PFSK-1 (cell line): ENCODE measurements around the gene FASN.

ENCODE experiments used
- FOXP2 ChIP-seq: optimal IDR thresholded peaks from 2 replicates; pipeline ENCODE3; 2011; ENCODE audit warnings: borderline replicate concordance, control low read depth, inconsistent platforms; ENCODE audit not compliant: insufficient read depth; ENCODE audit errors: extremely low read length, extremely low read depth
- POLR2AphosphoS5 ChIP-seq: IDR thresholded peaks from 2 replicates; pipeline ENCODE4 v1.6.1; 2012; ENCODE audit warnings: low read depth, mild to moderate bottlenecking, control low read depth, low read length, moderate library complexity
- SIN3A ChIP-seq: IDR thresholded peaks from 2 replicates; pipeline ENCODE4 v1.6.1; 2012; ENCODE audit warnings: mild to moderate bottlenecking, low read length, moderate library complexity, borderline replicate concordance; ENCODE audit not compliant: insufficient read depth
- TAF1 ChIP-seq: IDR thresholded peaks from 2 replicates; pipeline ENCODE4 v1.6.1; 2012; ENCODE audit warnings: low read length, control low read depth, borderline replicate concordance; ENCODE audit not compliant: insufficient read depth
- TF ChIP-seq, protein P1 (sequence below), 2 experiments: IDR thresholded peaks; 2 replicates each; pipeline versions ENCODE4 v1.6.1 to v1.8.0; 2011 to 2012; ENCODE audit warnings: low read depth in 2 of 2, low read length in 2 of 2, control low read depth in 1 of 2, inconsistent platforms in 1 of 2, mild to moderate bottlenecking in 1 of 2, moderate library complexity in 1 of 2; ENCODE audit not compliant: insufficient read depth in 1 of 2

DNA sequence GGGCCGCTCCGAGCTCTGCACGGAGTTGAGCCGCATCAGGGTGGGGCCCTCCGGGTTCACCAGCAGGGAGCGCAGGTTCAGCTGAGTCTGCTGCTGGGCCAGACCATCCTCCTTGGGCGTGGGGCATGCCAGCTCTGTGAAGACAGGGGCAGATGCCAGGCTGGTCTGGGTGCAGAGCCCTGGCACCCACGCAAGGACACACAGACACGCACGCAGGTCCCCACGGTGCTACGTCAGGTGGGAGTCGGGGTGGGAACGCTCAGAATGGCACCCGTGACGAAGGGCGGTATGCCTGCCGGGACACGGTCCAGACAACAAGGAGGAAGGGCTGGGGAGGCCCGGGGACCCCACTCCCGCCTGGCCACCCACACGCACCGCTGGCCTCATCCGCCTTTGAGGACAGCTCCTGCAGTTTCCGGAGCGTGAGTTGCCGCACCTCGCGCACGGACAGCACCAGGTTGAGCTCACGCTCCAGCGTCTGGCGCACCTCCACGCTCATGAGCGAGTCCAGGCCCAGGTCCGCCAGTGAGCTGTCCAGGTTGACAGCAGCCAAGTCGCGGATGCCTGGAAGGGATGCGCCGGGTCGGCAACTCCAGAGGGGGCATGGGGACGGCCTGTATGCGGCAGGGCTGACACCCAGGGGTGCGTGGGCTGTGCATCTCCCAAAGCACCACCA, 17.1 kb downstream of the FASN start:
- TF ChIP-seq POLR2AphosphoS5 (no peak), TAF1 (no peak), SIN3A (no peak), FOXP2 (no peak)
- TF ChIP-seq, protein P1, sequence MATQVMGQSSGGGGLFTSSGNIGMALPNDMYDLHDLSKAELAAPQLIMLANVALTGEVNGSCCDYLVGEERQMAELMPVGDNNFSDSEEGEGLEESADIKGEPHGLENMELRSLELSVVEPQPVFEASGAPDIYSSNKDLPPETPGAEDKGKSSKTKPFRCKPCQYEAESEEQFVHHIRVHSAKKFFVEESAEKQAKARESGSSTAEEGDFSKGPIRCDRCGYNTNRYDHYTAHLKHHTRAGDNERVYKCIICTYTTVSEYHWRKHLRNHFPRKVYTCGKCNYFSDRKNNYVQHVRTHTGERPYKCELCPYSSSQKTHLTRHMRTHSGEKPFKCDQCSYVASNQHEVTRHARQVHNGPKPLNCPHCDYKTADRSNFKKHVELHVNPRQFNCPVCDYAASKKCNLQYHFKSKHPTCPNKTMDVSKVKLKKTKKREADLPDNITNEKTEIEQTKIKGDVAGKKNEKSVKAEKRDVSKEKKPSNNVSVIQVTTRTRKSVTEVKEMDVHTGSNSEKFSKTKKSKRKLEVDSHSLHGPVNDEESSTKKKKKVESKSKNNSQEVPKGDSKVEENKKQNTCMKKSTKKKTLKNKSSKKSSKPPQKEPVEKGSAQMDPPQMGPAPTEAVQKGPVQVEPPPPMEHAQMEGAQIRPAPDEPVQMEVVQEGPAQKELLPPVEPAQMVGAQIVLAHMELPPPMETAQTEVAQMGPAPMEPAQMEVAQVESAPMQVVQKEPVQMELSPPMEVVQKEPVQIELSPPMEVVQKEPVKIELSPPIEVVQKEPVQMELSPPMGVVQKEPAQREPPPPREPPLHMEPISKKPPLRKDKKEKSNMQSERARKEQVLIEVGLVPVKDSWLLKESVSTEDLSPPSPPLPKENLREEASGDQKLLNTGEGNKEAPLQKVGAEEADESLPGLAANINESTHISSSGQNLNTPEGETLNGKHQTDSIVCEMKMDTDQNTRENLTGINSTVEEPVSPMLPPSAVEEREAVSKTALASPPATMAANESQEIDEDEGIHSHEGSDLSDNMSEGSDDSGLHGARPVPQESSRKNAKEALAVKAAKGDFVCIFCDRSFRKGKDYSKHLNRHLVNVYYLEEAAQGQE (IDR thresholded peaks at IDR 0.05; ENCODE audit: insufficient read depth in 1 of 2, low read depth in 2 of 2, low read length in 2 of 2) = no peak
